Breast epithelium (tissue), 4 donors: Measurements from ENCODE around the gene TRANK1. TPM values are rescaled to one million over a fixed set of nuclear protein-coding genes. Genes with fewer than 3 reads are reported as not detected.

ENCODE experiments used
- DNase-seq, 2 donors: peaks; one replicate each; pipeline ENCODE4 v3.0.0-alpha.2; 2019; ENCODE audit warnings: low spot score in 2 of 2
- H3K27ac ChIP-seq, 2 donors: fragments of 200-600 bp; sonication (generic) in 1 of 2; one replicate each; pipeline ENCODE4 v1.5.1; 2016 to 2019; ENCODE audit warnings: mild to moderate bottlenecking in 1 of 2
- H3K27me3 ChIP-seq, 2 donors: fragments of 200-600 bp; sonication (generic) in 1 of 2; one replicate each; pipeline versions ENCODE4 v1.5.1 to v1.6.0; 2017 to 2019; ENCODE audit warnings: control low read depth in 1 of 2, mild to moderate bottlenecking in 1 of 2
- H3K36me3 ChIP-seq: fragments of 200-600 bp; one replicate; pipeline ENCODE4 v1.5.1; 2019
- H3K4me1 ChIP-seq, 2 donors: fragments of 200-600 bp; sonication (generic); one replicate each; pipeline ENCODE4 v1.5.1; 2016 to 2019; ENCODE audit warnings: control low read depth in 1 of 2
- H3K4me3 ChIP-seq, 3 donors: fragments of 200-600 bp; sonication (generic); 1 replicate in 2 of 3; 2 replicates in 1 of 3; pipeline ENCODE4 v1.5.1; 2016 to 2019; ENCODE audit warnings: mild to moderate bottlenecking in 3 of 3, moderate library complexity in 2 of 3
- H3K9me3 ChIP-seq, 2 donors: fragments of 200-600 bp; sonication (generic) in 1 of 2; one replicate each; pipeline ENCODE4 v1.5.1; 2016 to 2019; ENCODE audit warnings: control low read depth in 1 of 2
- CTCF ChIP-seq, 3 donors: fragments of 450-650 bp; IDR thresholded peaks; one replicate each; pipeline ENCODE4 v1.5.1; 2016 to 2017; ENCODE audit warnings: antibody characterized with exemption in 3 of 3, mild to moderate bottlenecking in 3 of 3, moderate library complexity in 3 of 3
- POLR2A ChIP-seq: fragments of 450-650 bp; IDR thresholded peaks from one replicate; pipeline ENCODE4 v1.6.1; 2016; ENCODE audit warnings: antibody characterized with exemption, mild to moderate bottlenecking, moderate library complexity
- POLR2AphosphoS5 ChIP-seq, 3 donors: sonication (generic); formaldehyde crosslinking; IDR thresholded peaks; one replicate each; pipeline ENCODE4 v1.6.1; 2017; ENCODE audit warnings: antibody characterized with exemption in 3 of 3
- intact Hi-C: fragments of 100-400 bp; cut with DNase I; formaldehyde crosslinking; loops from one replicate; pipeline ENCODE4 v1.15.1; 2023; ENCODE audit warnings: low total_unique reads
- total RNA-seq, 3 donors: library from RNA; depleted of rRNA; stranded (reverse); fragments of >200 nt; gene quantifications; one replicate each; pipeline ENCODE4 v1.1.0, GENCODE V29; 2016

Gene TRANK1
- total RNA-seq, 3 donors from 2014 or later = 13.6 to 16.6 (median 13.8) TPM

GRCh38 chr3:36852071-36852470 is 92.8 kb downstream of the TRANK1 start:
- intact Hi-C loops = loop anchor here (5.0 kb wide), 1 partner anchor 940 kb away; no protein-coding TSS in a partner anchor
- H3K36me3 ChIP-seq = no peaks in the 10 kb centered on the region
- DNase-seq = no peak
- H3K27me3 ChIP-seq = no peaks in the 10 kb centered on the region
- H3K4me3 ChIP-seq = no peak overlapping the region
- H3K9me3 ChIP-seq = no peaks in the 10 kb centered on the region
- TF ChIP-seq POLR2AphosphoS5 (IDR thresholded peaks at IDR 0.05) = no peak
- TF ChIP-seq POLR2A = no peak
- TF ChIP-seq CTCF (IDR thresholded peaks at IDR 0.05) = no peak
- no peaks in the 10 kb centered on the region for H3K4me1 ChIP-seq
- no peak overlapping the region for H3K27ac ChIP-seq

DNA sequence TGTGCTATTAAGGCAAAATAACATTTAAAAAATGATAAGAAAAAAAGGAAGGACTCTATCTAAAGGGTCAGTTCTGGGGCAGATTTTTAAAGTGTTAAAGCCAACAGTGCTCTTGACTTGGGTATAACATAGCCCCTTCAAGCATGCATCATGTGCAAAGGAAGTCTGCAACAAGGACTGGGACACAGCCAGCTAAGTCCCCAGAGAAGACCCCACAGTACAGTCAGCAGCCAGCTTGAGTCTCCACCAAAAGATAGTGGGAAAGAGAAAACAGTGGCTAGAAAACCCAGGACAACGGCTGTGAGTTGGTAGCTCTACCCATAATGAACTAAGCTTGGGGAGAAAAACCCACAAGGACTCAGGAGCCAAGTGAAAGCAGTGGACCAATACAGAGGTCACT is 94.1 kb downstream of the TRANK1 start:
- no peak overlapping the region for H3K4me3 ChIP-seq
- H3K27me3 ChIP-seq = no peaks in the 10 kb centered on the region
- no peak overlapping the region for H3K27ac ChIP-seq
- no peaks in the 10 kb centered on the region for H3K9me3 ChIP-seq
- H3K36me3 ChIP-seq = no peaks in the 10 kb centered on the region
- H3K4me1 ChIP-seq = no peaks in the 10 kb centered on the region
- TF ChIP-seq CTCF (IDR thresholded peaks at IDR 0.05) (no peak), POLR2A (no peak), POLR2AphosphoS5 (IDR thresholded peaks at IDR 0.05) (no peak)
- intact Hi-C loops = loop anchor here (5.0 kb wide), 1 partner anchor 938 kb away; no protein-coding TSS in a partner anchor
- no peak for DNase-seq

DNA sequence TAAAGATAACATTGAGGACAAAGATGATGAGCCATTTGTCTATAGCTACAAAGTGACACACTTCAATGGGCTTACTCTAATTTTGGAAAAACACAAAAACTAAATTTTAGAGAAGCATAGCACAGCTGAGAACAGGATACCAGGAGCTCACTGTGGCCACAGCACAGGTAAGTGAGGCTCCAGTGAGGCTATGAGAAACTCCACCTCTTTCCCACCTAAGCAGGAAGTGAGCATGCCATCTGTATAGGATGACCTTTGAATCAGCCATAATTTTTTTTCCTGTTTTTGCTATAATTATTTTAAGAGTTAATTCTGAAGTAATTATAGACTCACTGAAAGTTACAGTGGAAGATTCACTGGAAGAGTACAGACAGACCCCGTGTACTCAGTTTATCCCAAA is 98.4 kb downstream of the TRANK1 start:
- H3K36me3 ChIP-seq = no peaks in the 10 kb centered on the region
- TF ChIP-seq POLR2A = no peak
- TF ChIP-seq POLR2AphosphoS5 (IDR thresholded peaks at IDR 0.05) = no peak
- TF ChIP-seq CTCF (IDR thresholded peaks at IDR 0.05) = no peak

GRCh38 chr3:36843065-36844051 is 101.5 kb downstream of the TRANK1 start:
- Histone ChIP-seq H3K27me3 (no peaks in the 10 kb centered on the region), H3K36me3 (no peaks in the 10 kb centered on the region), H3K4me1 (no peaks in the 10 kb centered on the region), H3K9me3 (peaks cover 0 to 4% of the 10 kb centered on the region in 2 donors), H3K4me3 (no peak overlapping the region), H3K27ac (no peak overlapping the region)
- TF ChIP-seq POLR2AphosphoS5 (IDR thresholded peaks at IDR 0.05) (no peak), POLR2A (no peak), CTCF (IDR thresholded peaks at IDR 0.05) (no peak)
- DNase-seq = no peak
- intact Hi-C loops = no loop called here

More for the DNA sequence above, 98.4 kb downstream of the TRANK1 start:
- intact Hi-C loops = no loop called here
- Histone ChIP-seq H3K27me3 (no peaks in the 10 kb centered on the region), H3K4me3 (no peak overlapping the region), H3K9me3 (peaks cover 0 to 2% of the 10 kb centered on the region in 2 donors), H3K27ac (no peak overlapping the region), H3K4me1 (no peaks in the 10 kb centered on the region)
- no peak for DNase-seq

DNA sequence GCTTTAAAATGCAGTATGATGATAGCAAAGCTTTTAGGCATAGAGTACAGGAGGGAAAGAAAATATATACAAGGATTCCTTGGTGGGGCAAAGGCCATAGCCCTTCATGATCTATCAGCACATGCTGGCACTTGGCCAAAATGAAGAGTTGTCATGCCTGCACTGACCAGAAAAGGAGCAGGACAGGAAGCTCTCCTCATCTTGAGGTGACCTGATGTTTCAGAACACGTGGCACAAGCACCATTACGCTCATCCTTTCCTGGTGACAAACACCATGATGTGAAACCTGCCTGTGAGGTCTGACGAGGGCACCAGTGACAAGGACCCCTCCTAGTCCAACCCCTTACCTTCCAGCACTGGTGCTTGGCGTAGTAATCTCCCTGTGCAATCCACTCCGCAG is 102.6 kb downstream of the TRANK1 start:
- Histone ChIP-seq H3K4me1 (no peaks in the 10 kb centered on the region), H3K27ac (no peak overlapping the region), H3K4me3 (no peak overlapping the region), H3K27me3 (no peaks in the 10 kb centered on the region), H3K9me3 (peaks cover 0 to 4% of the 10 kb centered on the region in 2 donors), H3K36me3 (no peaks in the 10 kb centered on the region)
- intact Hi-C loops = no loop called here
- TF ChIP-seq POLR2A (no peak), CTCF (IDR thresholded peaks at IDR 0.05) (no peak), POLR2AphosphoS5 (IDR thresholded peaks at IDR 0.05) (no peak)
- no peak for DNase-seq
